Thoracic aorta (tissue), 2 donors: ENCODE measurements around the gene NUMA1. TPM values are rescaled to one million over a fixed set of nuclear protein-coding genes. Genes with fewer than 3 reads are reported as not detected.

Source experiments
- ATAC-seq: fragments of 150-250 bp; one replicate; pipeline ENCODE4 v1.8.0; 2017; ENCODE audit warnings: low read depth; ENCODE audit not compliant: insufficient number of reproducible peaks, low FRiP score
- DNase-seq: peaks from one replicate; pipeline ENCODE4 v3.0.0-alpha.2; 2020; ENCODE audit warnings: low spot score
- H3K27ac ChIP-seq, 2 donors: fragments of 200-600 bp; sonication (generic); 1 replicate in 1 of 2; 2 replicates in 1 of 2; pipeline ENCODE4 v1.5.1; 2016; ENCODE audit warnings: mild to moderate bottlenecking in 2 of 2, moderate library complexity in 2 of 2
- H3K27me3 ChIP-seq: fragments of 200-600 bp; sonication (generic); replicated peaks from 2 replicates; pipeline ENCODE4 v1.6.0; 2016; ENCODE audit warnings: mild to moderate bottlenecking; ENCODE audit not compliant: insufficient read depth
- H3K36me3 ChIP-seq: fragments of 200-600 bp; sonication (generic); one replicate; pipeline ENCODE4 v1.5.1; 2016
- H3K4me1 ChIP-seq, 2 donors: fragments of 200-600 bp; sonication (generic); 1 replicate in 1 of 2; 2 replicates in 1 of 2; pipeline versions ENCODE4 v1.5.1 to v1.6.0; 2016; ENCODE audit warnings: low read depth in 2 of 2, mild to moderate bottlenecking in 1 of 2; ENCODE audit not compliant: control insufficient read depth in 1 of 2
- H3K4me3 ChIP-seq: fragments of 200-600 bp; sonication (generic); 2 replicates; pipeline ENCODE4 v1.5.1; 2016; ENCODE audit warnings: mild to moderate bottlenecking
- H3K9me3 ChIP-seq: fragments of 200-600 bp; sonication (generic); 2 replicates; pipeline ENCODE4 v1.5.1; 2016
- total RNA-seq, 2 donors: library from RNA; depleted of rRNA; stranded (reverse); fragments of >200 nt; gene quantifications; one replicate each; pipeline versions ENCODE4 v1.1.0 to v1.2.3, GENCODE V29; 2016
- TF ChIP-seq, protein P1 (sequence below): fragments of 200-600 bp; sonication (generic); IDR thresholded peaks from one replicate; pipeline ENCODE4 v1.5.1; 2019; ENCODE audit warnings: antibody characterized with exemption

The NUMA1 gene
- total RNA-seq, 2 donors from 2014 or later = 282 to 286 TPM

DNA sequence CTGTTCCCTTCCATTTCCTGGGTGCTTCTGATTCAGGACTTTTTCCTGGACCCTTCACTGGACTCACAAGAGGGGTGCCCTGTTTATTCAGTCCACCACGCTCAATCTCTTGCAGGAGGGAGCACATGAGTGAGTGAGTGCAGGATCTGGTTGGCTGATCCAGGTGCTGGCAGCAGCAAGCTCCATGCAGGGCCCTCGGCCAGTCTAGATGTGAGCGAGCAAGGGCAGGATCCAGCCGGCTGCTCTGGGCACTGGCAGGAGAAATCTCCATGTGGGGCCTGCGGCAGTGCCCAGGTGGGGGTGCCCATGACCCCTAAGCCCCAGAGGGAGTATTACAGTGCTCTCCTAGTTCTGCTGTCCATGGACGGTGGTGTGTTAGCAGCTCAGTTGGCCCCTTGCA lies 43.7 kb upstream of the NUMA1 start:
- H3K27ac ChIP-seq = no peak overlapping the region
- no peaks in the 10 kb centered on the region for H3K9me3 ChIP-seq
- H3K27me3 ChIP-seq = no peaks in the 10 kb centered on the region
- H3K4me3 ChIP-seq = no peak overlapping the region
- H3K36me3 ChIP-seq = no peaks in the 10 kb centered on the region
- TF ChIP-seq, protein P1, sequence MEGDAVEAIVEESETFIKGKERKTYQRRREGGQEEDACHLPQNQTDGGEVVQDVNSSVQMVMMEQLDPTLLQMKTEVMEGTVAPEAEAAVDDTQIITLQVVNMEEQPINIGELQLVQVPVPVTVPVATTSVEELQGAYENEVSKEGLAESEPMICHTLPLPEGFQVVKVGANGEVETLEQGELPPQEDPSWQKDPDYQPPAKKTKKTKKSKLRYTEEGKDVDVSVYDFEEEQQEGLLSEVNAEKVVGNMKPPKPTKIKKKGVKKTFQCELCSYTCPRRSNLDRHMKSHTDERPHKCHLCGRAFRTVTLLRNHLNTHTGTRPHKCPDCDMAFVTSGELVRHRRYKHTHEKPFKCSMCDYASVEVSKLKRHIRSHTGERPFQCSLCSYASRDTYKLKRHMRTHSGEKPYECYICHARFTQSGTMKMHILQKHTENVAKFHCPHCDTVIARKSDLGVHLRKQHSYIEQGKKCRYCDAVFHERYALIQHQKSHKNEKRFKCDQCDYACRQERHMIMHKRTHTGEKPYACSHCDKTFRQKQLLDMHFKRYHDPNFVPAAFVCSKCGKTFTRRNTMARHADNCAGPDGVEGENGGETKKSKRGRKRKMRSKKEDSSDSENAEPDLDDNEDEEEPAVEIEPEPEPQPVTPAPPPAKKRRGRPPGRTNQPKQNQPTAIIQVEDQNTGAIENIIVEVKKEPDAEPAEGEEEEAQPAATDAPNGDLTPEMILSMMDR = no peak
- ATAC-seq (no peak), DNase-seq (no peak)
- no peaks in the 10 kb centered on the region for H3K4me1 ChIP-seq

- H3K4me1 ChIP-seq = no peaks in the 10 kb centered on the region
- no peaks in the 10 kb centered on the region for H3K9me3 ChIP-seq
- H3K27ac ChIP-seq = no peak overlapping the region
- no peak overlapping the region for H3K4me3 ChIP-seq
- TF ChIP-seq, protein P1 = no peak
- H3K27me3 ChIP-seq = no peaks in the 10 kb centered on the region
- H3K36me3 ChIP-seq = no peaks in the 10 kb centered on the region
- no peak for ATAC-seq
- DNase-seq = no peak
These were observed 42.8 kb upstream of the NUMA1 start for GRCh38 chr11:72123117-72123653.

- H3K9me3 ChIP-seq = no peaks in the 10 kb centered on the region
- DNase-seq (no peak), ATAC-seq (no peak)
- no peak overlapping the region for H3K27ac ChIP-seq
- H3K27me3 ChIP-seq = no peaks in the 10 kb centered on the region
- TF ChIP-seq, protein P1 = no peak
- H3K36me3 ChIP-seq = no peaks in the 10 kb centered on the region
- H3K4me3 ChIP-seq = no peak overlapping the region
- H3K4me1 ChIP-seq = no peaks in the 10 kb centered on the region
These were observed 42.3 kb upstream of the NUMA1 start for GRCh38 chr11:72122607-72123006.

- Histone ChIP-seq H3K27ac (no peak overlapping the region), H3K4me1 (no peaks in the 10 kb centered on the region), H3K36me3 (no peaks in the 10 kb centered on the region), H3K9me3 (no peaks in the 10 kb centered on the region), H3K4me3 (no peak overlapping the region), H3K27me3 (no peaks in the 10 kb centered on the region)
- no peak for DNase-seq
- TF ChIP-seq, protein P1 = no peak
- no peak for ATAC-seq
These were observed 40.6 kb upstream of the NUMA1 start for GRCh38 chr11:72120930-72121329.

GRCh38 chr11:72119198-72119597 lies 38.9 kb upstream of the NUMA1 start:
- Histone ChIP-seq H3K9me3 (no peaks in the 10 kb centered on the region), H3K27ac (no peak overlapping the region), H3K4me1 (no peaks in the 10 kb centered on the region), H3K4me3 (no peak overlapping the region), H3K27me3 (no peaks in the 10 kb centered on the region), H3K36me3 (no peaks in the 10 kb centered on the region)
- DNase-seq (no peak), ATAC-seq (no peak)
- TF ChIP-seq, protein P1 = no peak
